ENCODE data around the gene AGO3. TPM values are rescaled to one million over a fixed set of nuclear protein-coding genes. Genes with fewer than 3 reads are reported as not detected.

Gene AGO3
- total RNA-seq, 2 donors from 2014 or later, result 47.5 to 49.9 TPM

DNA sequence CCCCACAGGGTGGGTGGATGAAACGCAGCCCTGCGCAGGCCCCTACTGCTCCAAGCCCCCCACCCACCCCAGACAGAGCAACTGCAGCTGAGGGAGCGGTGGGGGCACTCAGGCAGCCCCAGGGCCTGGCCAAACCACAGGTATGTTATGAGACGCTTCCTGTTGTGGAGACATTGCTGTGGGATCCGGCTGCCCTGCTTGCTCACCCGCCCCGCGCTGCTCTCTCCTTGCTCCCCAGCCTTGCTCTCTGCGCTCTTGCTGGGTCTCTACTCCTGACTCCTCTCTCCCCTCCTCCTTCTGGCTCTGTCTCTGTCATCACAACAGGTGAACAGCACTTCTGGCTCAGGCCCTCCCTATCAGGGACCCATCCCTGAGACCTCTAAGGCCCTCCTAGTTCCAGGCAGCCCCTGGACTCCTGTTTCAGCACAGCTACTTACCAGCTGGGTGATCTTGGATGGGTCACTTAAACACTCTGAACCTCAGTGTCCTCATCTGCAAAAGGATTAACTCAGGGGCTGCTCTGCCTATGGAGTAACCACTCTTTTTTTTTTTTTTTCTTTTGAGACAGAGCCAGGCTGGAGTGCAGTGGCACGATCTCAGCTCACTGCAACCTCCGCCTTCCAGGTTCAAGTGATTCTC is 178.3 kb downstream of the AGO3 start:
- TF ChIP-seq CTCF (IDR thresholded peaks at IDR 0.05), result no peak
- H3K4me1 ChIP-seq (ENCODE audit: control insufficient read depth in 1 of 2, low read depth in 2 of 2), result no peaks in the 10 kb centered on the region
- H3K27ac ChIP-seq, result no peak overlapping the region
- H3K36me3 ChIP-seq, result no peaks in the 10 kb centered on the region
- no peaks in the 10 kb centered on the region for H3K9me3 ChIP-seq
- no peak overlapping the region for H3K4me3 ChIP-seq
- H3K27me3 ChIP-seq (replicated peaks; ENCODE audit: insufficient read depth), result no peaks in the 10 kb centered on the region
- DNase-seq (ENCODE audit: low spot score), result no peak
- peak; percentile 4 for ATAC-seq (ENCODE audit: insufficient number of reproducible peaks, low FRiP score, low read depth)

DNA sequence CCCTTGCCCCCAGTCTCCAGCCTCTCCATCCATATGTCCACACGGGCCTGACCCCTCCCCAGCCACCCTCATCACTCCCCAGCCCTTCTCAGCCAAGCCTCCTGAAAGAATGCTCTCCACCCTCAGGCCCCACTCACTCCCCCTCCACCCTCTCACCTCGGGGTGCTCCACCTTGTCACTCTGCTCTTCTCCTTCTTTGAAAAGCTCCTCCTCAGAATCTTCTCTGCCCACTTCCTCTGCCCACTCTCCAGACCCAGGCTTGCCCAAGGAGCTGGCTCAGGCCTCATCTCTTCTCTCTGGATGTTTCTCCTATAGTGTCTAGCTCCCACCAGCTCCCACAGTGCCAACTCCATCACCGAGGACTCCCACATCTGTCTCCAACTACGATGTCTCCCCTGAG is 180.2 kb downstream of the AGO3 start:
- no peak for TF ChIP-seq CTCF (IDR thresholded peaks at IDR 0.05)
- Histone ChIP-seq H3K4me3 (no peak overlapping the region), H3K36me3 (no peaks in the 10 kb centered on the region), H3K27me3 (replicated peaks; ENCODE audit: insufficient read depth) (no peaks in the 10 kb centered on the region), H3K9me3 (no peaks in the 10 kb centered on the region), H3K27ac (no peak overlapping the region), H3K4me1 (ENCODE audit: control insufficient read depth in 1 of 2, low read depth in 2 of 2) (peaks cover 10 to 20% of the 10 kb centered on the region in 2 donors)
- DNase-seq (ENCODE audit: low spot score) (no peak), ATAC-seq (ENCODE audit: insufficient number of reproducible peaks, low FRiP score, low read depth) (no peak)

GRCh38 chr1:36112823-36113222 is 181.9 kb downstream of the AGO3 start:
- H3K9me3 ChIP-seq, result no peaks in the 10 kb centered on the region
- H3K27ac ChIP-seq, result no peak overlapping the region
- no peaks in the 10 kb centered on the region for H3K36me3 ChIP-seq
- no peak for ATAC-seq (ENCODE audit: insufficient number of reproducible peaks, low FRiP score, low read depth)
- no peak for DNase-seq (ENCODE audit: low spot score)
- H3K4me3 ChIP-seq, result no peak overlapping the region
- H3K4me1 ChIP-seq (ENCODE audit: control insufficient read depth in 1 of 2, low read depth in 2 of 2), result peaks cover 17 to 36% of the 10 kb centered on the region in 2 donors
- no peak for TF ChIP-seq CTCF (IDR thresholded peaks at IDR 0.05)
- no peaks in the 10 kb centered on the region for H3K27me3 ChIP-seq (replicated peaks; ENCODE audit: insufficient read depth)

GRCh38 chr1:36114371-36114770 is 183.5 kb downstream of the AGO3 start:
- H3K4me1 ChIP-seq (ENCODE audit: control insufficient read depth in 1 of 2, low read depth in 2 of 2), result peaks cover 19 to 52% of the 10 kb centered on the region in 2 donors

DNA sequence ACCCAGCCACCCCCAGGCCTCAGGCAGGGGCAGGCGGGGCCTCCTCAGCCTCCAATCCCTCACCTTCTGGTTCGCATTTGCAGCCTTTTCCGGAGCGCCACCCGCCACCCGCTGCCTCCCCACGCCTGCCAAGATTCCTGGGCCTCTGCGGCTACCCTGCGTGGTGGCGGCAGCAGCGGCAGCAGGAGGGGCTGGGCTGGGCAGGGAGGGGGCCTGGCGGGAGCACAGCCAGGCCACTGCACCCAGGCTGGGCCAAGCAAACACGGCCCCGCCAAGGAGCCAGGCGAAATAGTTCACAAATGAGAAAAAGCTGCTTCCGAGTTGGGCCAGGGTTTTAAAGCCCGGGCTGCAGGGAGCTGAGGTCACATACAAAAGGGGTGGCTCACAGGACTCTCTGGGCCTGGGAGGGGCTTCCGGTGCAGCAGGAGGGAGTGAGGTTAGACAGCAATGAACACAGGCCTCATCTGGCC is 184.3 kb downstream of the AGO3 start:
- DNase-seq (ENCODE audit: low spot score), result peak; percentile 41
- peak overlapping the region; percentile 90 to 96 for H3K27ac ChIP-seq
- TF ChIP-seq CTCF (IDR thresholded peaks at IDR 0.05), result no peak
- no peaks in the 10 kb centered on the region for H3K27me3 ChIP-seq (replicated peaks; ENCODE audit: insufficient read depth)
- H3K9me3 ChIP-seq, result no peaks in the 10 kb centered on the region
- H3K4me3 ChIP-seq, result peak overlapping the region; percentile 46
- H3K4me1 ChIP-seq (ENCODE audit: control insufficient read depth in 1 of 2, low read depth in 2 of 2), result peaks cover 27 to 60% of the 10 kb centered on the region in 2 donors
- no peaks in the 10 kb centered on the region for H3K36me3 ChIP-seq
- ATAC-seq (ENCODE audit: insufficient number of reproducible peaks, low FRiP score, low read depth), result peak; percentile 56

More at GRCh38 chr1:36114371-36114770, 183.5 kb downstream of the AGO3 start:
- no peak for TF ChIP-seq CTCF (IDR thresholded peaks at IDR 0.05)
- DNase-seq (ENCODE audit: low spot score) (no peak), ATAC-seq (ENCODE audit: insufficient number of reproducible peaks, low FRiP score, low read depth) (no peak)
- H3K27me3 ChIP-seq (replicated peaks; ENCODE audit: insufficient read depth), result no peaks in the 10 kb centered on the region
- H3K9me3 ChIP-seq, result no peaks in the 10 kb centered on the region
- H3K27ac ChIP-seq, result peak overlapping the region; percentile 90 to 96
- H3K4me3 ChIP-seq, result no peak overlapping the region
- H3K36me3 ChIP-seq, result no peaks in the 10 kb centered on the region
